H9 (cell line): Measurements from ENCODE around the gene POU2F3. TPM values are rescaled to one million over a fixed set of nuclear protein-coding genes. Genes with fewer than 3 reads are reported as not detected.

Experiments
- DNase-seq: peaks from one replicate; pipeline ENCODE4 v3.0.0-alpha.2; 2017
- H2AFZ ChIP-seq: one replicate; pipeline ENCODE4 v1.6.1; 2013; ENCODE audit warnings: mild to moderate bottlenecking, low read length, control low read depth, moderate library complexity
- H2AK5ac ChIP-seq: 2 replicates; pipeline ENCODE4 v1.6.1; 2013; ENCODE audit warnings: low read length, control low read depth, mixed read lengths; ENCODE audit not compliant: insufficient read length
- H2BK120ac ChIP-seq: one replicate; pipeline ENCODE4 v1.6.1; 2013; ENCODE audit warnings: low read depth, mild to moderate bottlenecking, low read length, control low read depth, inconsistent platforms; ENCODE audit not compliant: poor library complexity, severe bottlenecking
- H2BK12ac ChIP-seq: 2 replicates; pipeline ENCODE4 v1.6.1; 2013; ENCODE audit warnings: low read length, control low read depth, mixed read lengths, low read depth; ENCODE audit not compliant: insufficient read length
- H2BK15ac ChIP-seq: 2 replicates; pipeline ENCODE4 v1.6.1; 2013; ENCODE audit warnings: low read depth, low read length, control low read depth
- H2BK20ac ChIP-seq: one replicate; pipeline ENCODE4 v1.6.1; 2013; ENCODE audit warnings: low read depth, mild to moderate bottlenecking, low read length, control low read depth, inconsistent platforms; ENCODE audit not compliant: poor library complexity, severe bottlenecking
- H2BK5ac ChIP-seq: 2 replicates; pipeline ENCODE4 v1.6.1; 2013; ENCODE audit warnings: low read length, control low read depth, mixed read lengths; ENCODE audit not compliant: insufficient read length
- H3K14ac ChIP-seq: 2 replicates; pipeline ENCODE4 v1.6.1; 2013; ENCODE audit warnings: low read length, control low read depth; ENCODE audit not compliant: insufficient read depth
- H3K18ac ChIP-seq: 2 replicates; pipeline ENCODE4 v1.6.1; 2013; ENCODE audit warnings: low read depth, mild to moderate bottlenecking, mixed read lengths, low read length, control low read depth; ENCODE audit not compliant: insufficient read length
- H3K23ac ChIP-seq: 2 replicates; pipeline ENCODE4 v1.6.1; 2013; ENCODE audit warnings: low read length, control low read depth, mixed read lengths, low read depth; ENCODE audit not compliant: insufficient read length
- H3K23me2 ChIP-seq: 2 replicates; pipeline ENCODE4 v1.6.1; 2013; ENCODE audit warnings: low read depth, mild to moderate bottlenecking, mixed read lengths, low read length, control low read depth; ENCODE audit not compliant: insufficient read length, poor library complexity, severe bottlenecking
- H3K27ac ChIP-seq: 2 replicates; pipeline ENCODE4 v1.5.1; 2013; ENCODE audit warnings: low read length, control low read depth, mixed read lengths, low read depth; ENCODE audit not compliant: insufficient read length
- H3K27me3 ChIP-seq: 2 replicates; pipeline ENCODE4 v1.6.1; 2013; ENCODE audit warnings: low read length, control low read depth, inconsistent platforms; ENCODE audit not compliant: insufficient read depth
- H3K4ac ChIP-seq: 2 replicates; pipeline ENCODE4 v1.6.1; 2013; ENCODE audit warnings: low read depth, mild to moderate bottlenecking, control low read depth, inconsistent platforms, low read length, moderate library complexity
- H3K4me1 ChIP-seq: 2 replicates; pipeline ENCODE4 v1.6.1; 2013; ENCODE audit warnings: low read length, control low read depth, inconsistent platforms; ENCODE audit not compliant: insufficient read depth
- H3K4me2 ChIP-seq: 2 replicates; pipeline ENCODE4 v1.6.1; 2013; ENCODE audit warnings: low read length, control low read depth, mixed read lengths; ENCODE audit not compliant: insufficient read length, insufficient read depth
- H3K56ac ChIP-seq: 2 replicates; pipeline ENCODE4 v1.6.1; 2013; ENCODE audit warnings: low read depth, mild to moderate bottlenecking, mixed read lengths, low read length, control low read depth; ENCODE audit not compliant: insufficient read length
- H3K79me1 ChIP-seq: 2 replicates; pipeline ENCODE4 v1.6.1; 2013; ENCODE audit warnings: low read depth, mild to moderate bottlenecking, moderate library complexity, low read length, control low read depth, inconsistent platforms; ENCODE audit not compliant: insufficient read depth, poor library complexity, severe bottlenecking
- H3K79me2 ChIP-seq: 2 replicates; pipeline ENCODE4 v1.6.1; 2013; ENCODE audit warnings: low read length, control low read depth, inconsistent platforms; ENCODE audit not compliant: insufficient read depth
- H3K9ac ChIP-seq: 2 replicates; pipeline ENCODE4 v1.6.1; 2013; ENCODE audit warnings: low read length, control low read depth, mixed read lengths; ENCODE audit not compliant: insufficient read length; ENCODE audit errors: extremely low read depth
- H3K9me3 ChIP-seq: one replicate; pipeline ENCODE4 v1.6.1; 2013; ENCODE audit warnings: low read depth, low read length, inconsistent platforms; ENCODE audit not compliant: control insufficient read depth
- H3T11ph ChIP-seq: one replicate; pipeline ENCODE4 v1.6.1; 2013; ENCODE audit warnings: mild to moderate bottlenecking, low read length, control low read depth, inconsistent platforms
- H4K20me1 ChIP-seq: one replicate; pipeline ENCODE4 v1.6.1; 2013; ENCODE audit not compliant: control insufficient read depth, insufficient read length, insufficient read depth
- H4K5ac ChIP-seq: 2 replicates; pipeline ENCODE4 v1.6.1; 2013; ENCODE audit warnings: low read depth, mild to moderate bottlenecking, mixed read lengths, low read length, control low read depth; ENCODE audit not compliant: insufficient read length
- H4K8ac ChIP-seq: replicated peaks from 2 replicates; pipeline ENCODE4 v1.6.1; 2013; ENCODE audit warnings: low read length, control low read depth, mixed read lengths, low read depth; ENCODE audit not compliant: insufficient read length
- H4K91ac ChIP-seq: 2 replicates; pipeline ENCODE4 v1.6.1; 2013; ENCODE audit warnings: low read depth, mild to moderate bottlenecking, moderate library complexity, mixed read lengths, low read length, control low read depth; ENCODE audit not compliant: insufficient read length
- H3K27ac Mint-ChIP-seq, 3 experiments: 2 replicates in 2 of 3; 3 replicates in 1 of 3; pipeline ENCODE4 v1.8.0; 2020 to 2021; ENCODE audit warnings: mixed read lengths in 3 of 3, mild to moderate bottlenecking in 1 of 3, moderate library complexity in 1 of 3
- H3K27me3 Mint-ChIP-seq: 2 replicates; pipeline ENCODE4 v1.8.0; 2021; ENCODE audit warnings: low read depth, mild to moderate bottlenecking, moderate library complexity, mixed read lengths
- H3K36me3 Mint-ChIP-seq, 3 experiments: 2 replicates in 2 of 3; 3 replicates in 1 of 3; pipeline ENCODE4 v1.8.0; 2020 to 2021; ENCODE audit warnings: low read depth in 3 of 3, mixed read lengths in 3 of 3; ENCODE audit not compliant: insufficient read depth in 1 of 3
- H3K4me1 Mint-ChIP-seq, 2 experiments: 2 replicates each; pipeline ENCODE4 v1.8.0; 2020; ENCODE audit warnings: mixed read lengths in 2 of 2
- H3K4me3 Mint-ChIP-seq, 2 experiments: 2 replicates in 1 of 2; 3 replicates in 1 of 2; pipeline ENCODE4 v1.8.0; 2020 to 2021; ENCODE audit warnings: mild to moderate bottlenecking in 2 of 2, mixed read lengths in 2 of 2, moderate library complexity in 1 of 2
- H3K9me3 Mint-ChIP-seq, 2 experiments: 2 replicates in 1 of 2; 3 replicates in 1 of 2; pipeline ENCODE4 v1.8.0; 2020; ENCODE audit warnings: mild to moderate bottlenecking in 2 of 2, mixed read lengths in 2 of 2, moderate library complexity in 1 of 2
- CTCF ChIP-seq: fragments of 200-600 bp; sonication (generic); conservative IDR thresholded peaks from 3 replicates; pipeline ENCODE4 v1.8.0; 2021; ENCODE audit warnings: antibody characterized with exemption, mild to moderate bottlenecking
- WGBS: extraction: QIAGEN DNeasy Blood & Tissue Kit; methylation state at CpG from one replicate; pipeline ENCODE4 v1.1.7; 2013; ENCODE audit warnings: missing lambda C conversion rate, low lambda C conversion rate, mixed read lengths; ENCODE audit not compliant: insufficient read length; ENCODE audit errors: extremely low coverage; 5-methylcytosine and 5-hydroxymethylcytosine counted together
- total RNA-seq: library from RNA; stranded (reverse); gene quantifications from 2 replicates; pipeline ENCODE4 v1.2.1, GENCODE V29; 2021

The POU2F3 gene
- total RNA-seq, 1 experiment from 2014 or later = 1.1 TPM

GRCh38 chr11:120283124-120283523 lies 43.2 kb downstream of the POU2F3 start:
- no peak overlapping the region for H3K4ac ChIP-seq
- H3K9me3 ChIP-seq = no peaks in the 10 kb centered on the region

More at GRCh38 chr11:120283124-120283523, 43.2 kb downstream of the POU2F3 start:
- Histone ChIP-seq H2BK12ac (no peak overlapping the region), H2BK15ac (no peak overlapping the region), H3K9ac (no peak overlapping the region), H4K20me1 (no peaks in the 10 kb centered on the region), H2AFZ (no peak overlapping the region), H3T11ph (no peak overlapping the region), H3K27me3 (no peaks in the 10 kb centered on the region), H3K23me2 (no peaks in the 10 kb centered on the region), H3K18ac (no peak overlapping the region), H3K27ac (no peak overlapping the region), H3K56ac (no peak overlapping the region), H2AK5ac (no peak overlapping the region), H3K23ac (no peak overlapping the region), H3K79me2 (no peaks in the 10 kb centered on the region), H3K14ac (no peak overlapping the region), H3K4me1 (no peaks in the 10 kb centered on the region; the same call in 1 of the 2 replicates), H4K8ac (no peak overlapping the region), H2BK5ac (no peak overlapping the region), H3K79me1 (no peaks in the 10 kb centered on the region), H4K5ac (no peak overlapping the region), H2BK120ac (no peak overlapping the region), H2BK20ac (no peak overlapping the region), H3K4me2 (no peak overlapping the region), H4K91ac (no peak overlapping the region)
- H3K4me1 Mint-ChIP-seq = peaks cover 11 to 12% of the 10 kb centered on the region in 2 experiments
- H3K4me3 Mint-ChIP-seq = no peak overlapping the region
- H3K27me3 Mint-ChIP-seq = peaks cover 7% of the 10 kb centered on the region; the same call in 1 of the 2 replicates
- H3K27ac Mint-ChIP-seq = no peak overlapping the region
- no peak for TF ChIP-seq CTCF
- no CpG with 5 or more reads among the region's 2 CpGs for WGBS
- no peaks in the 10 kb centered on the region for H3K36me3 Mint-ChIP-seq
- DNase-seq = no peak
- no peaks in the 10 kb centered on the region for H3K9me3 Mint-ChIP-seq
